DND-41 (cell line): Measurements from ENCODE around the gene REM2.
"Not testable (repeated sequence)": the region's sequence is repeated elsewhere in the genome, so short reads cannot be mapped to it uniquely, and the experiment has no call there.

Experiments used
- CTCF ChIP-seq: IDR thresholded peaks from 2 replicates; pipeline ENCODE4 v1.5.1; 2012; ENCODE audit warnings: borderline replicate concordance, low read length, moderate library complexity, mild to moderate bottlenecking; ENCODE audit not compliant: poor library complexity, severe bottlenecking; ENCODE audit errors: extremely low read depth
- EZH2 ChIP-seq: IDR thresholded peaks from 3 replicates; pipeline ENCODE4 v1.6.1; 2012; ENCODE audit warnings: borderline replicate concordance, low read depth, mild to moderate bottlenecking, moderate library complexity, low read length, inconsistent platforms; ENCODE audit not compliant: severe bottlenecking

GRCh38 chr14:22854296-22854695, 28.7 kb upstream of the REM2 start:
- TF ChIP-seq CTCF, EZH2: not testable (repeated sequence)
